HG03060 (cell line): ENCODE measurements around the gene REC8.
A peak's percentile ranks its signal among the peaks of the same experiment; 100 is the strongest.
"Not testable (repeated sequence)": the region's sequence is repeated elsewhere in the genome, so short reads cannot be mapped to it uniquely, and the experiment has no call there.

Experiments used
- ATAC-seq: cut with Tn5 transposase; IDR thresholded peaks from one replicate; pipeline ENCODE4 v1.9.1; 2021; ENCODE audit warnings: low read depth, moderate number of reproducible peaks; ENCODE audit not compliant: unreplicated experiment

Gene REC8

GRCh38 chr14:24198814-24199524 is 27.1 kb downstream of the REC8 start:
- ATAC-seq = no peak

GRCh38 chr14:24202538-24202937 is 30.7 kb downstream of the REC8 start:
- not testable (repeated sequence) for ATAC-seq

- not testable (repeated sequence) for ATAC-seq
Measured at GRCh38 chr14:24203249-24203886, 31.5 kb downstream of the REC8 start.

- ATAC-seq = no peak
Measured at GRCh38 chr14:24204163-24205146, 32.6 kb downstream of the REC8 start.

GRCh38 chr14:24206260-24207103 is 34.6 kb downstream of the REC8 start:
- ATAC-seq = no peak

GRCh38 chr14:24207104-24207551 is 35.2 kb downstream of the REC8 start:
- no peak for ATAC-seq

- no peak for ATAC-seq
Measured at GRCh38 chr14:24207625-24208024, 35.7 kb downstream of the REC8 start.

GRCh38 chr14:24211311-24211710 is 39.4 kb downstream of the REC8 start:
- ATAC-seq = no peak

GRCh38 chr14:24212924-24213865 is 41.3 kb downstream of the REC8 start, which contains the start of gene CHMP4A:
Gene CHMP4A (minus strand): TSS chr14:24213488. CDS start chr14:24213439, 49 bp downstream.
- ATAC-seq = peak; percentile 62

- ATAC-seq = no peak
Measured at GRCh38 chr14:24213866-24214662, 42.2 kb downstream of the REC8 start.

- ATAC-seq = peak; percentile 44
Measured at GRCh38 chr14:24215495-24216344, 43.8 kb downstream of the REC8 start, which contains the start of gene MDP1. Gene MDP1 (minus strand): TSS chr14:24216066. CDS start chr14:24215955, 111 bp downstream.

GRCh38 chr14:24216345-24216699 is 44.4 kb downstream of the REC8 start:
- ATAC-seq = no peak

GRCh38 chr14:24216876-24217275 is 45.0 kb downstream of the REC8 start:
- not testable (repeated sequence) for ATAC-seq

- no peak for ATAC-seq
Measured at GRCh38 chr14:24219080-24219479, 47.2 kb downstream of the REC8 start.

- no peak for ATAC-seq
Measured at GRCh38 chr14:24219521-24219920, 47.6 kb downstream of the REC8 start.

GRCh38 chr14:24222987-24223386 is 51.1 kb downstream of the REC8 start:
- not testable (repeated sequence) for ATAC-seq

- ATAC-seq = no peak
Measured at GRCh38 chr14:24224618-24225071, 52.8 kb downstream of the REC8 start.
